GM08714 (cell line): ENCODE results near the gene SLC26A8.
A peak's percentile ranks its signal among the peaks of the same experiment; 100 is the strongest.
"Not testable (repeated sequence)": the region's sequence is repeated elsewhere in the genome, so short reads cannot be mapped to it uniquely, and the experiment has no call there.

Experiments
- H3K4me3 ChIP-seq: fragments of 200-500 bp; sonication (Bioruptor generic); 2 replicates; pipeline ENCODE4 v1.5.1; 2014; ENCODE audit warnings: mild to moderate bottlenecking, low read length, inconsistent platforms
- ZNF274 ChIP-seq: IDR thresholded peaks from 2 replicates; pipeline ENCODE4 v1.6.1; 2012; ENCODE audit warnings: mild to moderate bottlenecking, low read depth, low read length

The SLC26A8 gene

GRCh38 chr6:36038120-36038876, 13.9 kb upstream of the SLC26A8 start:
- TF ChIP-seq ZNF274: no peak
- H3K4me3 ChIP-seq: no peak overlapping the region

GRCh38 chr6:36035225-36035624, 10.8 kb upstream of the SLC26A8 start:
- TF ChIP-seq ZNF274: no peak
- H3K4me3 ChIP-seq: no peak overlapping the region

GRCh38 chr6:36034441-36034840, 10.0 kb upstream of the SLC26A8 start:
- H3K4me3 ChIP-seq: no peak overlapping the region
- TF ChIP-seq ZNF274: no peak

GRCh38 chr6:36033935-36034334, 9.5 kb upstream of the SLC26A8 start:
- H3K4me3 ChIP-seq: no peak overlapping the region
- TF ChIP-seq ZNF274: no peak

GRCh38 chr6:36033144-36033543, 8.7 kb upstream of the SLC26A8 start:
- not testable (repeated sequence) for H3K4me3 ChIP-seq

- TF ChIP-seq ZNF274: no peak
- no peak overlapping the region for H3K4me3 ChIP-seq
These were observed 7.8 kb upstream of the SLC26A8 start for GRCh38 chr6:36032261-36032660.

- TF ChIP-seq ZNF274: no peak
- peak overlapping the region; percentile 98; the same call in 1 of the 2 replicates for H3K4me3 ChIP-seq
These were observed 5.0 kb upstream of the SLC26A8 start for GRCh38 chr6:36029464-36029863.

- no peak for TF ChIP-seq ZNF274
- H3K4me3 ChIP-seq: peak overlapping the region; percentile 98
These were observed 4.5 kb upstream of the SLC26A8 start for GRCh38 chr6:36028877-36029324.

- H3K4me3 ChIP-seq: peak overlapping the region; percentile 98
- no peak for TF ChIP-seq ZNF274
These were observed 3.8 kb upstream of the SLC26A8 start for GRCh38 chr6:36028088-36028876.

GRCh38 chr6:36027501-36028087, 3.2 kb upstream of the SLC26A8 start, which contains the start of gene MAPK14:
Gene MAPK14 (plus strand): TSS chr6:36027808. CDS start chr6:36028158, 350 bp downstream.
- no peak for TF ChIP-seq ZNF274

GRCh38 chr6:36025932-36026327, 1.5 kb upstream of the SLC26A8 start:
- H3K4me3 ChIP-seq: no peak overlapping the region
- no peak for TF ChIP-seq ZNF274

More at GRCh38 chr6:36027501-36028087, 3.2 kb upstream of the SLC26A8 start, which contains the start of gene MAPK14:
- peak within 1 kb of the TSS; percentile 98 for H3K4me3 ChIP-seq

- H3K4me3 ChIP-seq: no peak overlapping the region
- no peak for TF ChIP-seq ZNF274
These were observed 955 bp upstream of the SLC26A8 start for GRCh38 chr6:36025260-36025931.

GRCh38 chr6:36020154-36020553, 4.3 kb downstream of the SLC26A8 start:
- no peak for TF ChIP-seq ZNF274
- H3K4me3 ChIP-seq: no peak overlapping the region

- no peak for TF ChIP-seq ZNF274
- H3K4me3 ChIP-seq: no peak overlapping the region
These were observed 5.3 kb downstream of the SLC26A8 start for GRCh38 chr6:36019167-36019566.
